Heart left ventricle (tissue), 16 donors: ENCODE data around the gene RBM4B. TPM values are rescaled to one million over a fixed set of nuclear protein-coding genes. Genes with fewer than 3 reads are reported as not detected.
A peak's percentile ranks its signal among the peaks of the same experiment; 100 is the strongest.

Experiments used
- ATAC-seq, 4 donors: fragments of 200-7000 bp; cut with Tn5 transposase; one replicate each; pipeline ENCODE4 v1.9.1; 2020 to 2022; ENCODE audit warnings: moderate library complexity in 4 of 4, mild to moderate bottlenecking in 3 of 4, moderate number of reproducible peaks in 1 of 4
- DNase-seq, 5 donors: peaks; one replicate each; pipeline ENCODE4 v3.0.0-alpha.2; 2020
- H3K27ac ChIP-seq, 12 donors: fragments of 200-600 bp; sonication (generic) in 4 of 12; one replicate each; pipeline versions ENCODE4 v1.5.0 to v1.8.0; 2016 to 2022; ENCODE audit warnings: mild to moderate bottlenecking in 2 of 12
- H3K27me3 ChIP-seq, 9 donors: fragments of 200-600 bp; sonication (generic) in 2 of 9; one replicate each; pipeline versions ENCODE4 v1.5.1 to v1.8.0; 2016 to 2022; ENCODE audit warnings: mild to moderate bottlenecking in 3 of 9
- H3K36me3 ChIP-seq, 9 donors: fragments of 200-600 bp; sonication (generic) in 2 of 9; one replicate each; pipeline versions ENCODE4 v1.5.0 to v1.8.0; 2018 to 2022; ENCODE audit warnings: mild to moderate bottlenecking in 2 of 9
- H3K4me1 ChIP-seq, 12 donors: fragments of 200-600 bp; sonication (generic) in 4 of 12; one replicate each; pipeline versions ENCODE4 v1.5.0 to v1.8.0; 2016 to 2022; ENCODE audit warnings: mild to moderate bottlenecking in 3 of 12
- H3K4me3 ChIP-seq, 12 donors: fragments of 200-600 bp; sonication (generic) in 4 of 12; one replicate each; pipeline versions ENCODE4 v1.5.0 to v1.8.0; 2017 to 2022; ENCODE audit warnings: mild to moderate bottlenecking in 9 of 12, moderate library complexity in 4 of 12
- H3K9me3 ChIP-seq, 12 donors: fragments of 200-600 bp; sonication (generic) in 4 of 12; one replicate each; pipeline versions ENCODE4 v1.5.0 to v1.8.0; 2016 to 2022; ENCODE audit warnings: mild to moderate bottlenecking in 1 of 12
- POLR2A ChIP-seq, 2 donors: fragments of 450-650 bp; IDR thresholded peaks; one replicate each; pipeline ENCODE4 v1.6.1; 2017; ENCODE audit warnings: antibody characterized with exemption in 2 of 2, mild to moderate bottlenecking in 2 of 2, moderate library complexity in 2 of 2
- WGBS, 4 donors: extraction: QIAGEN DNeasy Blood & Tissue Kit in 2 of 4; methylation state at CpG; one replicate each; pipeline versions ENCODE4 v1.1.5 to v1.1.7; 2013 to 2018; 5-methylcytosine and 5-hydroxymethylcytosine counted together
- intact Hi-C, 10 donors: fragments of 100-400 bp; cut with DNase I; formaldehyde crosslinking; loops; one replicate each; pipeline versions ENCODE4 v1.11.1 to v1.14.2; 2022
- polyA plus RNA-seq, 2 donors: library from polyadenylated mRNA; stranded (reverse); fragments of 200-250 nt; gene quantifications; one replicate each; pipeline ENCODE4 v1.2.3, GENCODE V29; 2013
- total RNA-seq, 9 donors: library from RNA; depleted of rRNA in 2 of 9; stranded (reverse); fragments of >200 nt in 2 of 9; fragmentation: NEBNext Ultra II Directional in 3 of 9; extraction: Animal tissue kit (Norgen Biotek cat#: 25700) in 3 of 9; gene quantifications; one replicate each; pipeline versions ENCODE4 v1.1.0 to v1.2.4, GENCODE V29; 2016 to 2023
- TF ChIP-seq, protein P1 (sequence below), 12 donors: fragments of 200-600 bp; sonication (generic) in 4 of 12; IDR thresholded peaks; one replicate each; pipeline versions ENCODE4 v1.5.0 to v1.8.0; 2018 to 2022; ENCODE audit warnings: antibody characterized with exemption in 12 of 12, mild to moderate bottlenecking in 5 of 12
- donor health status: ischemic (EF 13 %, LVEDD 7.1; RV severe dilation, severe dysfunction).
- donor health status: healthy with polysubstance abuse.
- donor health status: DM: no; HTN: yes; CAD: no.
- donor health status: DM: no; HTN: no; CAD: no.
- donor health status: ischemic (EF 25% LVEDD 6.9; RV normal size, moderate dysfunction).
- donor health status: ischemic (EF 25% LVEDD 5.7; RV mildly dilated, moderate dysfunction).
- donor health status: healthy.
- donor health status: DM: yes; HTN: yes; CAD: no.
- donor health status: ischemic (EF 35%, LVEDD 5.7; RV mildly dilated, moderate dysfunction).
- donor health status: nonischemic (EF 11% LVEDD 7.7; RV severe dilation, severe dysfunction).
- donor health status: DM: yes; HTN: yes; CAD: no.
- donor health status: PGD.
- donor health status: ischemic (EF 29% LVEDD 5.4; RV normal size, mild dysfunction).
- donor health status: nonischemic (EF 23%, LVEDD 6.1; RV moderate dilation, normal function).

RBM4B gene
- total and polyA plus RNA-seq, 11 donors = 7.0 to 13.3 (median 10.0) TPM

DNA sequence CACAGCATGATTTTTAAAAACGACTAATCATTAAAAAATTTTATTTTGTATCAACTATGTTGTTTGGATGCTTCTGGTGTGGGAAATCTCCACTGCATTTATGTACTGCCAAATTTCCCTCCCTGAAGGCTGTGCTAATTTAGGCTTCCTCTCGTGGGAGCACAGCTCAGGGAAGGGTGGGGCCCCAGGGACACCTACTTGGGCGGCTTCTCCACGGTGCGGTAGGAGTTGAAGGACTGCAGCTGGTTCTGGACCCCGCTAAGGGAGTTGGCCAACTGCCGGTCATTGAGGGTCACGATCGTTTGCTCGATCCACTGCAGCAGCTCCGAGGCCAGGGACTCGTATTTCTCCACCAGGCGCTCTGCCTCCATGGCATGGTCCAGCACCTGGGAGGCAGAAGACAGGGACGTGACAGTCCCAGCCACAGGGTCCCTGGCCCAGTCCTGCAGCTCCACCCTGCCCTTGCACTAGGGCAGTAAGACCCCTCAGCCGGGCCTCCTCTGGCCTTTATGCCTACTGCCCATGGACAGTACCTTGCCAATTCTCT, 32.8 kb upstream of the RBM4B start:
- Histone ChIP-seq H3K27ac (no peak overlapping the region), H3K27me3 (no peaks in the 10 kb centered on the region), H3K36me3 (no peaks in the 10 kb centered on the region), H3K4me3 (no peak overlapping the region), H3K4me1 (no peaks in the 10 kb centered on the region), H3K9me3 (no peaks in the 10 kb centered on the region)
- peak in 1 of 5 donors; percentile 32 for DNase-seq
- TF ChIP-seq, protein P1, sequence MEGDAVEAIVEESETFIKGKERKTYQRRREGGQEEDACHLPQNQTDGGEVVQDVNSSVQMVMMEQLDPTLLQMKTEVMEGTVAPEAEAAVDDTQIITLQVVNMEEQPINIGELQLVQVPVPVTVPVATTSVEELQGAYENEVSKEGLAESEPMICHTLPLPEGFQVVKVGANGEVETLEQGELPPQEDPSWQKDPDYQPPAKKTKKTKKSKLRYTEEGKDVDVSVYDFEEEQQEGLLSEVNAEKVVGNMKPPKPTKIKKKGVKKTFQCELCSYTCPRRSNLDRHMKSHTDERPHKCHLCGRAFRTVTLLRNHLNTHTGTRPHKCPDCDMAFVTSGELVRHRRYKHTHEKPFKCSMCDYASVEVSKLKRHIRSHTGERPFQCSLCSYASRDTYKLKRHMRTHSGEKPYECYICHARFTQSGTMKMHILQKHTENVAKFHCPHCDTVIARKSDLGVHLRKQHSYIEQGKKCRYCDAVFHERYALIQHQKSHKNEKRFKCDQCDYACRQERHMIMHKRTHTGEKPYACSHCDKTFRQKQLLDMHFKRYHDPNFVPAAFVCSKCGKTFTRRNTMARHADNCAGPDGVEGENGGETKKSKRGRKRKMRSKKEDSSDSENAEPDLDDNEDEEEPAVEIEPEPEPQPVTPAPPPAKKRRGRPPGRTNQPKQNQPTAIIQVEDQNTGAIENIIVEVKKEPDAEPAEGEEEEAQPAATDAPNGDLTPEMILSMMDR (IDR thresholded peaks at IDR 0.05) = no peak
- TF ChIP-seq POLR2A (IDR thresholded peaks at IDR 0.05) = no peak
- 77 to 81% (median 80%) methylated on average over 15 of the region's 15 CpGs for WGBS, 4 donors
- intact Hi-C loops = no loop called here
- ATAC-seq = no peak

DNA sequence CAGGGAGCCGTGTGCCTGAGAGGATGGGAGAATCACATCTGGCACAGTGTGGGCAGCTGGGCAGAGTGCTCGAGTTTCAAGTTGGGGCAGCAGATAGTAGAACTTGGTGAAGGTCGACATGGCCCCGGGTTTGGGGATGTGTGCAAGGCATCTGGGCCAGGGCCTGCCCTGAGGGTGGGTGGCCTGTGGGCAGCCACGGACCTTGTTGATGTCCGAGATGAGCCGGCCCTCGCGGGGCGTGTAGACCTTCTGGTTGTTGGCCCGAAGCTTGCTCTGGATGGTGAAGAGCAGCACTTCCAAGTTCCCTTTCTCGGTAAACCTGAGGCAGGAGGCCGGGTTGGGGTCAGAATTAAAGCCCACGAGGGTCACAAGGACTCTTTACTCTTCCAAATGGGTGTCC, 31.0 kb upstream of the RBM4B start:
- Histone ChIP-seq H3K27ac (no peak overlapping the region), H3K4me3 (no peak overlapping the region), H3K4me1 (no peaks in the 10 kb centered on the region), H3K9me3 (no peaks in the 10 kb centered on the region), H3K27me3 (no peaks in the 10 kb centered on the region), H3K36me3 (no peaks in the 10 kb centered on the region)
- ATAC-seq (no peak), DNase-seq (no peak)
- TF ChIP-seq, protein P1 (IDR thresholded peaks at IDR 0.05) = no peak
- TF ChIP-seq POLR2A (IDR thresholded peaks at IDR 0.05) = no peak
- intact Hi-C loops = no loop called here
- 90 to 95% (median 93%) methylated on average over 13 to 14 of the region's 14 CpGs for WGBS, 4 donors

DNA sequence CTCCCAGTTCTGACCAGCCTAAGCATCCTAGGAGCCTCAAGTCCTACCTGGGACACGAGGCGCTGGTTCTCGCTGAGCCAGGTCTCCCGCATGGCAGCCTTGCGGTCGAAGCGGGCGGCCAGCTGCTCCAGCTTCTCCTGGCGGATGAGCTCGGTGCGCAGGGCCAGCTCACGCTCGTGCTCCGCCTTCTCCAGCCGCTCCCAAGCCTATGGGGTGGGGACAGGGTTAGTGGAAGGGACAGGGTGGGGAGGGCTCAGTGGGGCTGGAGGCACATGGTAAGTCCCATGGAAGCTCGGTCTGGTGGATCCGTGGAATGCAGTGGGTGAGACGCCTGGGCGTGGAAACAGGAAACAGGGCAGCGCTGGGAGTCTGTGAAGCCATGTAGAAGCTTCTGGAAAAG, 30.4 kb upstream of the RBM4B start:
- intact Hi-C loops = no loop called here
- Histone ChIP-seq H3K27ac (no peak overlapping the region), H3K9me3 (no peaks in the 10 kb centered on the region), H3K36me3 (no peaks in the 10 kb centered on the region), H3K4me3 (no peak overlapping the region), H3K4me1 (no peaks in the 10 kb centered on the region), H3K27me3 (no peaks in the 10 kb centered on the region)
- TF ChIP-seq POLR2A (IDR thresholded peaks at IDR 0.05) = no peak
- TF ChIP-seq, protein P1 (IDR thresholded peaks at IDR 0.05) = no peak
- 88 to 94% (median 89%) methylated on average over 15 to 20 of the region's 20 CpGs for WGBS, 4 donors
- peak in 2 of 4 donors; percentile 15 to 22 for ATAC-seq
- DNase-seq = no peak

DNA sequence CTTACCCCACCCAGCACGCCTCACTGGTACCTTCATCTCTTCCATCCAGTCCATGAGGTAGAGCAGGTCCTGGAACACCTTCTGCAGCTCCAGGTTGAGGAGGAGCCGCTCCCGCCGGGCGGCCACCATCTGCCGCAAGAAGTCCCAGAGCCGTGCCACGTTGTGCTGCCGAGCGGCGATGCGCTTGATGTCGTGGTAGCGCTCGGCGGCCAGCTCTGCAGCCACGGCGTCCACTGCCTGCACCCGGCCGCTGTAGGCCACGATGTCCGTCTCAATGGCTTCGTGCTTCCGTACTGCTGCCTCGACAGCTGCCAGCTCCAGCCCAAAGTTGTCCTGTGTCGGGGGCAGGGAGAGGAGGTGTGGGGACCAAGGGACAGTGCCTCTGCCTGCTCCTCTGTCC, 29.8 kb upstream of the RBM4B start:
- no peak for DNase-seq
- Histone ChIP-seq H3K27me3 (no peaks in the 10 kb centered on the region), H3K9me3 (no peaks in the 10 kb centered on the region), H3K27ac (no peak overlapping the region), H3K4me1 (no peaks in the 10 kb centered on the region), H3K36me3 (no peaks in the 10 kb centered on the region), H3K4me3 (no peak overlapping the region)
- TF ChIP-seq, protein P1 (IDR thresholded peaks at IDR 0.05) = no peak
- TF ChIP-seq POLR2A (IDR thresholded peaks at IDR 0.05) = no peak
- intact Hi-C loops = no loop called here
- 90 to 98% (median 97%) methylated on average over 12 to 26 of the region's 26 CpGs for WGBS, 4 donors
- no peak for ATAC-seq
